Measurements from ENCODE around the gene MAP3K4.
"Not testable (repeated sequence)": the region's sequence is repeated elsewhere in the genome, so short reads cannot be mapped to it uniquely, and the experiment has no call there.

MAP3K4 gene

GRCh38 chr6:161117942-161118341 is 126.4 kb downstream of the MAP3K4 start:
- no peak for DNase-seq (ENCODE audit: low spot score)

- DNase-seq (ENCODE audit: low spot score): not testable (repeated sequence)
These were observed 131.8 kb downstream of the MAP3K4 start for GRCh38 chr6:161123319-161123718.

- no peak for DNase-seq (ENCODE audit: low spot score)
These were observed 134.0 kb downstream of the MAP3K4 start for GRCh38 chr6:161125591-161125990.

GRCh38 chr6:161127071-161127740 is 135.6 kb downstream of the MAP3K4 start:
- no peak for DNase-seq (ENCODE audit: low spot score)

GRCh38 chr6:161128230-161128629 is 136.7 kb downstream of the MAP3K4 start:
- DNase-seq (ENCODE audit: low spot score): no peak

GRCh38 chr6:161128680-161129196 is 137.2 kb downstream of the MAP3K4 start:
- DNase-seq (ENCODE audit: low spot score): no peak

GRCh38 chr6:161130541-161130940 is 139.0 kb downstream of the MAP3K4 start:
- no peak for DNase-seq (ENCODE audit: low spot score)

GRCh38 chr6:161130967-161131766 is 139.6 kb downstream of the MAP3K4 start:
- DNase-seq (ENCODE audit: low spot score): no peak

- DNase-seq (ENCODE audit: low spot score): no peak
These were observed 140.8 kb downstream of the MAP3K4 start for GRCh38 chr6:161132384-161132783.

GRCh38 chr6:161133963-161134362 is 142.4 kb downstream of the MAP3K4 start:
- no peak for DNase-seq (ENCODE audit: low spot score)

GRCh38 chr6:161134550-161135298 is 143.2 kb downstream of the MAP3K4 start:
- no peak for DNase-seq (ENCODE audit: low spot score)

GRCh38 chr6:161135695-161136591 is 144.4 kb downstream of the MAP3K4 start:
- no peak for DNase-seq (ENCODE audit: low spot score)

- DNase-seq (ENCODE audit: low spot score): no peak
These were observed 145.1 kb downstream of the MAP3K4 start for GRCh38 chr6:161136655-161137054.

GRCh38 chr6:161137320-161137719 is 145.8 kb downstream of the MAP3K4 start:
- DNase-seq (ENCODE audit: low spot score): no peak

- no peak for DNase-seq (ENCODE audit: low spot score)
These were observed 146.4 kb downstream of the MAP3K4 start for GRCh38 chr6:161137839-161138542.

- no peak for DNase-seq (ENCODE audit: low spot score)
These were observed 147.2 kb downstream of the MAP3K4 start for GRCh38 chr6:161138543-161139303.

GRCh38 chr6:161139304-161139765 is 147.8 kb downstream of the MAP3K4 start:
- DNase-seq (ENCODE audit: low spot score): no peak

GRCh38 chr6:161139766-161140553 is 148.4 kb downstream of the MAP3K4 start:
- DNase-seq (ENCODE audit: low spot score): peak; percentile 49

- no peak for DNase-seq (ENCODE audit: low spot score)
These were observed 148.9 kb downstream of the MAP3K4 start for GRCh38 chr6:161140554-161140875.

All from iPS-NIHi11 (cell line).